GM21529 (cell line): ENCODE measurements around the gene NT5DC1.

Source experiments
- ATAC-seq: cut with Tn5 transposase; IDR thresholded peaks from one replicate; pipeline ENCODE4 v1.9.1; 2021; ENCODE audit not compliant: unreplicated experiment

Gene NT5DC1

GRCh38 chr6:116190550-116190949 is 89.9 kb downstream of the NT5DC1 start:
- ATAC-seq, result no peak

GRCh38 chr6:116191881-116192280 is 91.2 kb downstream of the NT5DC1 start:
- ATAC-seq, result no peak

- ATAC-seq, result no peak
These were observed 92.1 kb downstream of the NT5DC1 start for GRCh38 chr6:116192786-116193185.

- no peak for ATAC-seq
These were observed 96.2 kb downstream of the NT5DC1 start for GRCh38 chr6:116196841-116197240.

- ATAC-seq, result no peak
These were observed 100.1 kb downstream of the NT5DC1 start for GRCh38 chr6:116200619-116201249.

- ATAC-seq, result no peak
These were observed 100.9 kb downstream of the NT5DC1 start for GRCh38 chr6:116201538-116201937.

GRCh38 chr6:116205281-116205680 is 104.6 kb downstream of the NT5DC1 start:
- ATAC-seq, result no peak

- ATAC-seq, result no peak
These were observed 105.7 kb downstream of the NT5DC1 start for GRCh38 chr6:116206231-116206903.

GRCh38 chr6:116208056-116208785 is 107.6 kb downstream of the NT5DC1 start:
- no peak for ATAC-seq

GRCh38 chr6:116210316-116210715 is 109.7 kb downstream of the NT5DC1 start:
- ATAC-seq, result no peak

- no peak for ATAC-seq
These were observed 110.2 kb downstream of the NT5DC1 start for GRCh38 chr6:116210750-116211425.

- no peak for ATAC-seq
These were observed 114.0 kb downstream of the NT5DC1 start for GRCh38 chr6:116214681-116215080.

GRCh38 chr6:116215414-116215813 is 114.8 kb downstream of the NT5DC1 start:
- ATAC-seq, result no peak

- peak; percentile 71 for ATAC-seq
These were observed 116.4 kb downstream of the NT5DC1 start for GRCh38 chr6:116217069-116217468.

GRCh38 chr6:116218172-116218633 is 117.5 kb downstream of the NT5DC1 start:
- no peak for ATAC-seq

GRCh38 chr6:116218866-116219265 is 118.2 kb downstream of the NT5DC1 start:
- no peak for ATAC-seq

GRCh38 chr6:116221067-116221466 is 120.4 kb downstream of the NT5DC1 start:
- ATAC-seq, result no peak

GRCh38 chr6:116221911-116222310 is 121.3 kb downstream of the NT5DC1 start:
- no peak for ATAC-seq

- no peak for ATAC-seq
These were observed 122.7 kb downstream of the NT5DC1 start for GRCh38 chr6:116223355-116223754.

- ATAC-seq, result no peak
These were observed 128.7 kb downstream of the NT5DC1 start for GRCh38 chr6:116229287-116229913.

- no peak for ATAC-seq
These were observed 134.0 kb downstream of the NT5DC1 start for GRCh38 chr6:116234689-116235088.
